Measurements from ENCODE around the gene SLC25A27.
A peak's percentile ranks its signal among the peaks of the same experiment; 100 is the strongest.

SLC25A27 gene

GRCh38 chr6:46667377-46667776 is 14.6 kb downstream of the SLC25A27 start:
- no peak for DNase-seq (ENCODE audit: low read depth)
- TF ChIP-seq CTCF (conservative IDR thresholded peaks at IDR 0.05; ENCODE audit: low read depth, low read length) = no peak
- no peak overlapping the region for H3K4me3 ChIP-seq (ENCODE audit: low read length)

GRCh38 chr6:46674410-46674809 is 21.6 kb downstream of the SLC25A27 start:
- H3K4me3 ChIP-seq (ENCODE audit: low read length) = no peak overlapping the region
- TF ChIP-seq CTCF (conservative IDR thresholded peaks at IDR 0.05; ENCODE audit: low read depth, low read length) = no peak
- no peak for DNase-seq (ENCODE audit: low read depth)

GRCh38 chr6:46676604-46677313 is 24.0 kb downstream of the SLC25A27 start:
- no peak for DNase-seq (ENCODE audit: low read depth)
- H3K4me3 ChIP-seq (ENCODE audit: low read length) = no peak overlapping the region
- TF ChIP-seq CTCF (conservative IDR thresholded peaks at IDR 0.05; ENCODE audit: low read depth, low read length) = no peak

GRCh38 chr6:46677314-46677654 is 24.5 kb downstream of the SLC25A27 start:
- DNase-seq (ENCODE audit: low read depth) = no peak
- TF ChIP-seq CTCF (conservative IDR thresholded peaks at IDR 0.05; ENCODE audit: low read depth, low read length) = peak; percentile 51

GRCh38 chr6:46684771-46685170 is 32.0 kb downstream of the SLC25A27 start:
- TF ChIP-seq CTCF (conservative IDR thresholded peaks at IDR 0.05; ENCODE audit: low read depth, low read length) = no peak
- DNase-seq (ENCODE audit: low read depth) = peak; percentile 30
- no peak overlapping the region for H3K4me3 ChIP-seq (ENCODE audit: low read length)

More at GRCh38 chr6:46677314-46677654, 24.5 kb downstream of the SLC25A27 start:
- no peak overlapping the region for H3K4me3 ChIP-seq (ENCODE audit: low read length)

- DNase-seq (ENCODE audit: low read depth) = no peak
- no peak for TF ChIP-seq CTCF (conservative IDR thresholded peaks at IDR 0.05; ENCODE audit: low read depth, low read length)
- H3K4me3 ChIP-seq (ENCODE audit: low read length) = no peak within 1 kb of the TSS
Measured at GRCh38 chr6:46687619-46688097, 34.9 kb downstream of the SLC25A27 start, which contains the start of gene TDRD6. Gene TDRD6, plus strand, starts transcription at chr6:46687885. Its CDS starts 244 bp downstream, at chr6:46688129.
